Activated CD4-positive, alpha-beta memory T cell treated with anti-CD3 and anti-CD28 coated beads for 36 hours (primary cell): Measurements from ENCODE around the gene SH3BP2. TPM values are rescaled to one million over a fixed set of nuclear protein-coding genes. Genes with fewer than 3 reads are reported as not detected.

Experiments
- CTCF ChIA-PET: fragments of 350-600 bp; sonication (Branson Sonifier 250); formaldehyde crosslinking; loops from one replicate; lab custom pipeline; 2021; ENCODE audit warnings: antibody characterized with exemption, inconsistent platforms; lab: Charles Lee
- POLR2A ChIA-PET: fragments of 350-600 bp; sonication (Branson Sonifier 250); formaldehyde crosslinking; loops from one replicate; lab custom pipeline; 2021; ENCODE audit warnings: antibody characterized with exemption; lab: Charles Lee
- DNase-seq: peaks from one replicate; pipeline ENCODE4 v3.0.0-alpha.2; 2020
- H3K27ac Mint-ChIP-seq: one replicate; pipeline ENCODE4 v1.8.0; 2021; ENCODE audit warnings: mixed read lengths
- H3K27me3 Mint-ChIP-seq: one replicate; pipeline ENCODE4 v1.8.0; 2021; ENCODE audit warnings: mixed read lengths
- H3K36me3 Mint-ChIP-seq: one replicate; pipeline ENCODE4 v1.8.0; 2021; ENCODE audit warnings: mixed read lengths
- H3K4me1 Mint-ChIP-seq: one replicate; pipeline ENCODE4 v1.8.0; 2021; ENCODE audit warnings: low read depth, mixed read lengths
- H3K4me3 Mint-ChIP-seq: one replicate; pipeline ENCODE4 v1.8.0; 2021; ENCODE audit warnings: mild to moderate bottlenecking, mixed read lengths
- H3K9me3 Mint-ChIP-seq: one replicate; pipeline ENCODE4 v1.8.0; 2021; ENCODE audit warnings: mixed read lengths
- intact Hi-C: fragments of 100-400 bp; cut with micrococcal nuclease; formaldehyde crosslinking; loops from one replicate; pipeline ENCODE4 v1.15.1; 2023
- total RNA-seq, 2 experiments: library from RNA; stranded (reverse); gene quantifications; one replicate each; pipeline ENCODE4 v1.2.3, GENCODE V29; 2021

Gene SH3BP2
- total RNA-seq, 2 experiments from 2014 or later: 55.9 to 62.8 TPM

DNA sequence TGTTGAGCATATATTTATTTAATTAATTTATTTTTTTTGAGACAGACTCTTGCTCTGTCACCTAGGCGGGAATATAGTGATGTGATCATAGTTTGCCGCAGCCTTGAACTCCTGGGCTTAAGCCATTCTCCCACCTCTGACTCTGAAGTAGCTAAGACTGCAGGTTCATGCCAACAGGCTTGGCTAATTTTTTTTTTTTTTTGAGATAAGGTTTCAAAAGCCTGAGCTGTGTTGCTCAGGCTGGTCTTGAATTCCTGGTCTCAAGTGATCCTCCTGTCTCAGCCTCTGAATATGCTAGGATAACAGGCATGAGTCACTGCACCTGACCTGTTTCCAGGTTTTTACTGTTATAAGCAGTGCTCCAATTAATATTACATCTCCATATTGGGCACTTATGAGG lies 55.6 kb downstream of the SH3BP2 start:
- CTCF ChIA-PET: interaction anchor here (0.6 to 0.7 kb wide), 2 partner anchors 10 to 167 kb away, joined by 4 to 6 read pairs; no protein-coding TSS in a partner anchor
- peaks cover 72% of the 10 kb centered on the region for H3K4me1 Mint-ChIP-seq
- H3K27ac Mint-ChIP-seq: no peak overlapping the region
- H3K36me3 Mint-ChIP-seq: peaks cover 8% of the 10 kb centered on the region
- intact Hi-C loops: no loop called here
- POLR2A ChIA-PET: interaction anchor here (0.9 to 5.0 kb wide), 2 partner anchors 9 to 88 kb away, joined by 4 to 23 read pairs; no protein-coding TSS in a partner anchor
- no peaks in the 10 kb centered on the region for H3K9me3 Mint-ChIP-seq
- H3K4me3 Mint-ChIP-seq: no peak overlapping the region
- DNase-seq: no peak
- H3K27me3 Mint-ChIP-seq: no peaks in the 10 kb centered on the region

DNA sequence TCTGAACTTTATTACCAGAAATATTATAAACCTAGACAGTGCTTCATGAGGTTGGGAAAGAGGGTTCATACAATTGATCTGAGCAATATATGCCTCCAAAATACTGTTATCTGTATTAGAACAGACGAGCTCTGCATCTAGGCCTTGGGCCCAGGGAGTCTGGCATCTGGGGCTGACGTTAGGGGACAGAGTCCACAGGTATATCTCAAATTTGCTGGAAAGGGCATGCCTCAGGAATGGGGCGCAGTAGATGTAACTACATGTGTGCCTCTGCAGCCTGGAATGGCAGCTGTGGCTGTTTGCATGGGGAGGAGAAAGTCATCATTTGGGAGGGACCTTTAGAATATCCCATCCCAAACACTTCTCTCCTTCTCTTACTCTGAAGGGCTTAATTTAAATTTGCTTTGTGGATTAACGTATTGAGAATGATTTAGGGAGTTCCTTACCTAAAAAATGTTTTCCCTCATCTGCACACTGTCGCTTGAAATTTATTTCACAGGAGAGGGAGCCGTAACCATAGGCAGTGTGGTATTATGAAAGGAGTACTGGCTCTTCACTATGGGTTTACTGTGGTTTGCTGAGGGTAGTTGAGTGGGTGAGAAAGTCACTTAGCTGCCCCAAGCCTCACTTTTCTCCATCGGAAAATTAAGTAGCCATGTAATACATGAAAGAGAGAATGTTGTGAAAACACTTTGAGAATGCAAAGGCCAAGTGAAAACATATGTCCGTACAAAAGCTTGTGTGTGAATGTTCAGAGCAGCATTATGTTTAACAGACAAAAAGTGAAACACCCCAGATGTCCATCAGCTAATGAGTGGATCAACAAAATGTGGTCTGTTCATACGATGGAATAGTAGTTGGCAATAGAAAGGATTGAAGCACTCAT lies 56.6 kb downstream of the SH3BP2 start:
- intact Hi-C loops: no loop called here
- Mint-ChIP-seq H3K9me3 (no peaks in the 10 kb centered on the region), H3K36me3 (peaks cover 11% of the 10 kb centered on the region), H3K27me3 (no peaks in the 10 kb centered on the region), H3K4me1 (peaks cover 77% of the 10 kb centered on the region), H3K4me3 (no peak overlapping the region), H3K27ac (peak overlapping the region; percentile 10)
- DNase-seq: no peak
- ChIA-PET CTCF (interaction anchor here (1.0 kb wide), 1 partner anchor 124 kb away, joined by 3 read pairs; no protein-coding TSS in a partner anchor), POLR2A (no interaction called here)

DNA sequence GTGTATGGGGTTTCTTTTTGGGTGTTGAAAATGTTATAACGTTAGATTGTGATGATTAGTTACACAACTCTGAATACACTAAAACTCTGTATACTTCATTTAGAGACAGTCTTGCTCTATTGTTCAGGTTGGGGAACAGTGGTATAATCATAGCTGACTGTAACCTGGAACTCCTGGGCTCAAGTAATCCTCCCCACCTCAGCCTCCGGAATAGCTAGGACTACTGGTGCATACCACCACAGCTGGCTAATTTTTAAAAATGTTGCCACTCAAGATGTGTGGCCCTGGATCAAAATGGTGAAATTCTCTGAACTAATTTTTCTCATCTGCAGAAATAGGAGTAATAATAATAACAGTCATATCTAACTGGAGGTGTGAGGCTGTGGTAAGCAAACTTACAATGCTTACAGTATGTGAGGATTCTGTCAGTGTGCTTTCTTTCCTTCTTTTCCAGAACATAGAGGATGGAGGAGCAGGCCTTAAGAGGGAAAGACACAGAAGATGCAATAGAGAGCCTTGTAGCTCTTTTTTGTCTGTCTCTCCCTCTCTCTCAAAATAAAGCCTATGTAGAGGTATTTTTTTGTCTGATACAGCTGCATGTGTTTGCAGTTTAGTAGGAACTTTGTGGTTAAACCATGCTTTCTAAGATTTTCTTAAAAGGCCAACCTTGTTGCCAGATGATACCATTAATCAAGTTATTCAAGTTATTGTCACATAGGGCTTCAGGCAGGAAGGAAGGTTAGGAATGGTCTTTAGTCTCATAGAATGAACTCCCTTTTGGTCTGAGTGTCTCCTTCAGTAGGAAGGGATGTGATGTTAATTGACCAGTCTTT lies 58.3 kb downstream of the SH3BP2 start:
- Mint-ChIP-seq H3K27me3 (no peaks in the 10 kb centered on the region), H3K4me1 (peaks cover 73% of the 10 kb centered on the region), H3K27ac (peak overlapping the region; percentile 39), H3K9me3 (no peaks in the 10 kb centered on the region), H3K4me3 (no peak overlapping the region), H3K36me3 (peaks cover 12% of the 10 kb centered on the region)
- CTCF ChIA-PET: interaction anchor here (0.9 kb wide), 1 partner anchor 105 kb away, joined by 3 read pairs; no protein-coding TSS in a partner anchor
- DNase-seq: no peak
- intact Hi-C loops: no loop called here
- POLR2A ChIA-PET: no interaction called here

DNA sequence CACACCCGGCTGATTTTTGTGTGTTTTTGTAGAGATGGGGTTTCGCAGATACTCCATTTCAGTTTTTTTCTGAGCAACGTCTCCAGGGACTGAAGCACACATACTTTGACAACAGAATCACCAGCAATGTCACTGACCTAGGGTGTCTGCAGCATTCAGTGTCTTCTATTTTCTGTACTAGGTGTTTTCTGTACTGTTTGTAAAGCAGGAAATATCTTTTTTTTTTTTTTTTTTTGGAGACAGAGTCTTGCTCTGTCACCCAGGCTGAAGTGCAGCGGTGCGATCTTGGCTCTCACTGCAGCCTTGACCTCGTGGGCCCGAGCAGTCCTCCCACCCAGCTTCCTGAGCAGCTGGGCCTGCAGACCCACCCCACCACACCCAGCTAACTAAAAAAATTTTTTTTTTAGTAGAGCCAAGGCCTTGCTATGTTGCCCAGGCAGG lies 59.6 kb downstream of the SH3BP2 start:
- DNase-seq: no peak
- no peak overlapping the region for H3K4me3 Mint-ChIP-seq
- intact Hi-C loops: no loop called here
- POLR2A ChIA-PET: no interaction called here
- no peaks in the 10 kb centered on the region for H3K27me3 Mint-ChIP-seq
- H3K4me1 Mint-ChIP-seq: peaks cover 67% of the 10 kb centered on the region
- peak overlapping the region; percentile 45 for H3K27ac Mint-ChIP-seq
- H3K9me3 Mint-ChIP-seq: no peaks in the 10 kb centered on the region
- CTCF ChIA-PET: interaction anchor here (1.1 kb wide), 2 partner anchors 97 to 102 kb away, joined by 3 to 4 read pairs; partner anchors contain the start of gene TNIP2
- peaks cover 13% of the 10 kb centered on the region for H3K36me3 Mint-ChIP-seq

DNA sequence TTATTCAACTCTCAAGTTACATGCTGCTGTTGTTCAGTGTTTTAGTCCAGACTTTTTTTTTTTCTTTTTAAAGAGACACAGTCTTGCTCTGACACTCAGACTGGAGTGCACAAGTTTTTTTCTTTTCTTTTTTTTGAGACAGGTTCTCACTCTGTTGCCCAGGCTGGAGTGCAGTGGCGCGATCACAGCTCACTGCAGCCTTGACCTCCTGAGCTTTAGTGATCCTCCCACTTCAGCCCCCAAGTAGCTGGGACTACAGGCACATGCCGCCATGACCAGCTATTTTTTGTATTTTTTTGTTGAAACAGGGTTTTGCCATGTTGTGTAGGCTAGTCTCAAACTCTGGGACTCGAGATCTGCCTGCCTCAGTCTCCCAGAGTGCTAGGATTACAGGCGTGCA lies 62.7 kb downstream of the SH3BP2 start:
- no peak for DNase-seq
- ChIA-PET POLR2A (interaction anchor here (1.3 kb wide), 1 partner anchor 99 kb away, joined by 3 read pairs; no protein-coding TSS in a partner anchor), CTCF (no interaction called here)
- H3K4me1 Mint-ChIP-seq: peaks cover 72% of the 10 kb centered on the region
- H3K27me3 Mint-ChIP-seq: no peaks in the 10 kb centered on the region
- intact Hi-C loops: no loop called here
- H3K27ac Mint-ChIP-seq: no peak overlapping the region
- no peak overlapping the region for H3K4me3 Mint-ChIP-seq
- peaks cover 23% of the 10 kb centered on the region for H3K36me3 Mint-ChIP-seq
- H3K9me3 Mint-ChIP-seq: no peaks in the 10 kb centered on the region

DNA sequence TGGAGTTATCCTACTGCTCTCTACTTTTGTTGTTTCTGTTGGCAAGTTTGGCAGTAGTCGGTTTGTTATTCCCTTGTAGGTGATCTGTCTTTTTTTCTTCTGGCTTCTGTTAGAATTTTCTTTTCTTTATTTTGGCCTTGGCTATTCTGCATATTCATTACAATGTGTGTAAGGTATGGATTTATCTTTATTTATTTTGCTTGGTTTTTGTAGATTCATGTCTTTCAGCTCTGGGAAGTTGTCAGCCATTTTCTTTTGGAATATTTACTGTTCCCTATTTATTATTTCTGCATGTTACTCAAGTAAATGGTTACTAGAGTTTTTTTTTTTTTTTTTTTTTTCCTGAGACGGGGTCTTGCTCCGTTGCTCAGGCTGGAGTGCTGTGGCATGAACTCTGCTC lies 63.4 kb downstream of the SH3BP2 start:
- intact Hi-C loops: no loop called here
- Mint-ChIP-seq H3K27ac (peak overlapping the region; percentile 48), H3K4me1 (peaks cover 71% of the 10 kb centered on the region), H3K4me3 (no peak overlapping the region), H3K36me3 (peaks cover 23% of the 10 kb centered on the region), H3K27me3 (no peaks in the 10 kb centered on the region), H3K9me3 (no peaks in the 10 kb centered on the region)
- POLR2A ChIA-PET: no interaction called here
- CTCF ChIA-PET: no interaction called here
- DNase-seq: no peak

DNA sequence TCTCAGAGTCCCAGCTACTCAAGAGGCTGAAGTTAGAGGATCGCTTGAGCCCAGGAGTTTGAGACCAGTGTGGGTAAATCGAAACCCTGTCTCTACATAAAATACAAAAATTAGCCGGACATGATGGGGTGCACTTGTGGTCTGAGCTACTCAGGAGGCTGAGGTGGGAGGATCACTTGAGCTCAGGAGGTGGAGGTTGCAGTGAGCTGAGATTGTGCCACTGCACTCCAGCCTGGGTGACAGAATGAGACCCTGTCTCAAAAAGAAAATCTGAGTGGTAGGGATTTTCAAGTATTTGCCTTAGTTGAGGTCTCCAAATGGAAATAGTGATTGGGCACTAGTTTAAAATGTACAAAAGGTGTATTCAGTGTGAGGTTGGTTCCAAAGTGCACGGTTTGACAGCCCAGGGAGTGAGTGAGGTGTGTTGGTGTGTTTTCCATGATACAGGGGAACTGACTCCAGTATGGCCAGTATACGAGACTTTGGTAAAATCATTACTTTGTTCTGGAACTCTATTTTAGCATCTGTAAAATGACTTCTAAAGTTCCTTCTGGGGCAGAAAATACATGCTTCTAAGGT lies 64.6 kb downstream of the SH3BP2 start:
- H3K36me3 Mint-ChIP-seq: peaks cover 23% of the 10 kb centered on the region
- POLR2A ChIA-PET: no interaction called here
- CTCF ChIA-PET: no interaction called here
- no peak for DNase-seq
- H3K9me3 Mint-ChIP-seq: no peaks in the 10 kb centered on the region
- no peak overlapping the region for H3K27ac Mint-ChIP-seq
- intact Hi-C loops: no loop called here
- peaks cover 71% of the 10 kb centered on the region for H3K4me1 Mint-ChIP-seq
- no peaks in the 10 kb centered on the region for H3K27me3 Mint-ChIP-seq
- H3K4me3 Mint-ChIP-seq: no peak overlapping the region

DNA sequence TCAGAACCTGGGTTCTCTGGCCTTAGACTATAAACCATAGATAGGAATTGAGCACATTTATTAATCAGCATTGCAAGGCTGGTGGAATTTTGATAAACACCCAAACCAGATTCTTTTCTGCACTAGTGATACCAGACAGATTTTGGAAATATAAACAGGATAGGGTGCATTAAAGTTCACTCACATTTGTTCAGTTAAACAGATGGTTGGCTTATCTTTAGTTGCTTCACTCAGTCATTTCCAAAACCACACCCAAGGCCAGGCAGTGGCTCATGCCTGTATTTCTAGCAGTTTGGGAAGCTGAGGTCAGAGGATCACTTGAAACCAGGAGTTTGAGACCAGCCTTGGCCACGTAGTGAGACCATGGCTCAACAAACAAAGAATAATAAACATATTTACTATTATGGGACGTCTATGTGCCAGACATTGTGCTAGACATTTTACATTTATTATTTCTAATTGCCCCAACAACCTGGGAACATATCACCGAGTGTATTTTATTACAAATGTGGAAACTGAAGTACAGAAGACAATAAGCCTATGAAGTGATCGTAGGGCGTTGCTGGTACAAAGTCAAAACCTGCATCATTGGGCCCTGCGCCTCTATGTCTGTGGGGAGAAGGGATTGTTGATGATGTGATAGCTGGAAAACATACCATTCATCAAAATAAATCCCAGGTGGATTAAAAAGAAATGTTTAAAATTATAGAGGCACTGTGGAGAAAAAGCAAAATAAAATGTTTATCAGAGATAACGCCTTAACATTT lies 65.7 kb downstream of the SH3BP2 start:
- POLR2A ChIA-PET: no interaction called here
- H3K27ac Mint-ChIP-seq: no peak overlapping the region
- peaks cover 22% of the 10 kb centered on the region for H3K36me3 Mint-ChIP-seq
- CTCF ChIA-PET: no interaction called here
- no peaks in the 10 kb centered on the region for H3K27me3 Mint-ChIP-seq
- intact Hi-C loops: no loop called here
- no peak overlapping the region for H3K4me3 Mint-ChIP-seq
- DNase-seq: no peak
- H3K4me1 Mint-ChIP-seq: peaks cover 71% of the 10 kb centered on the region
- H3K9me3 Mint-ChIP-seq: no peaks in the 10 kb centered on the region

DNA sequence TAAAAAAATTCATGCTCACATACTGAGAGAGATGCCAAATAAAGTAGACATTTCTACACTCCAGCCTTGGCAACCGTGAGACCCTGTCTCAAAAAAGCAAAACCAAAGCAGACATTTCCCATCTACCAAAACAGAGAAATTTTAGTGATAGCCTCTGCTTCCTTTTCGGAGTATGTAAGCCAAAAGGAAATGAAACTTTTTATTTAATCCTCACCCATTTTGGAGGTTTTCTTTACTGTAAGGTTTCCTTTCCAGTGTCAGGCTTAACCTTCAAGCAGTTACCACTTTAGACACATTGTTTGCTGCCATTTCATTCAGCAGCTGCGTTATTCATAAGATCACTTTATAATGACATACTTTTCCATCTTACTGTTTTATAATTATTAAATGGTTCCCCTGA lies 66.6 kb downstream of the SH3BP2 start:
- intact Hi-C loops: no loop called here
- H3K36me3 Mint-ChIP-seq: peaks cover 19% of the 10 kb centered on the region
- H3K27ac Mint-ChIP-seq: no peak overlapping the region
- no peaks in the 10 kb centered on the region for H3K9me3 Mint-ChIP-seq
- CTCF ChIA-PET: no interaction called here
- H3K4me3 Mint-ChIP-seq: no peak overlapping the region
- peaks cover 69% of the 10 kb centered on the region for H3K4me1 Mint-ChIP-seq
- no peaks in the 10 kb centered on the region for H3K27me3 Mint-ChIP-seq
- DNase-seq: no peak
- POLR2A ChIA-PET: no interaction called here

DNA sequence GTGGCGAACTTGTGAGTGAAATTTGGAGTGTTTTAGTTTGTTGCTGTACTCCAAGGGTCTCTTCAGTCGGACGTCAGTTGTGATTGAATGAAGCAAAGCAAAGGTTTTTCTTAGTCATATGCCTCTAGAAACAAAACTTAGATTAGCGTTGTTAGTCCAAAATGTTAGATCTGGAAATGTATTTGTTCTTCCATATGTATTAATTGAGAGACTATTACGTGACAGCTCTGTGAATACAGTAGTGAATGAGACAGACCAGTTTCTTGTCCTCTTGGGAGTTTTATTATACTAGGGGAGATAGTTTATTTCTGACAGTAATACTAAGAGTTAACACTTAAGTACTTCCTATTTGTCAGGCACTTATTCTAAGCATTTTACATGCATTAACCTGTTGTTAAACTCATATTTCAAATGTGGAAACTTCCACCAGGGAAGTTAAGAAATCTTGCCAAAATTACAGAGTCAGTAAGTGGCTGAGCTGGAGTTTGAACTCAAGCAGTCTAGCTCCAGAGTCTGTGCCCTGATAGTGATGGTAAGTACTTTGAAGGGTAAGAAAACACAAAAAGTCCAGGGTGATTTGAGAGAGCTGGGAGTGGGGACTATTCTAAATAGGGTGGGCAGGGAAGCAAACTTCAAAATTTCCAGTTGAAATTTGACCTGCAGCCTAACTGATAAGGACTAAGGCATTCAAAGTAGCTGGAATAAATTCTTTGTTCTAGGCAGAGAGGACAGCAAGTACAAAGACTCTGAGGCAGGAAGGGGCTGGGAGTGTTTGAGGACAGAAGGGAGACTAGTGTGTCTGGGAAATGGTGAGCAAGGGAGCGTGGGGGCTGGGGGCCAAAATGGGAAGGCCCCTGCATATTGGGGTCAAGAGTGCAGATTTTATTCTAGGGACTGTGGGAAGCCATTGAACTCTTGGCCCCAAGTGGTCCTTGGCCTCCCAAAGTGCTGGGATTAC lies 67.8 kb downstream of the SH3BP2 start:
- Mint-ChIP-seq H3K4me3 (no peak overlapping the region), H3K27me3 (no peaks in the 10 kb centered on the region), H3K36me3 (peaks cover 17% of the 10 kb centered on the region), H3K27ac (no peak overlapping the region), H3K4me1 (peaks cover 72% of the 10 kb centered on the region), H3K9me3 (no peaks in the 10 kb centered on the region)
- CTCF ChIA-PET: interaction anchor here (1.5 kb wide), 1 partner anchor 93 kb away, joined by 5 read pairs; no protein-coding TSS in a partner anchor
- intact Hi-C loops: no loop called here
- no peak for DNase-seq
- POLR2A ChIA-PET: no interaction called here
